Measurements from ENCODE around the gene SYCP2L.

SYCP2L gene

GRCh38 chr6:11011787-11012234, 125.0 kb downstream of the SYCP2L start:
- no peak for DNase-seq (ENCODE audit: low read depth)
- TF ChIP-seq, protein P1, sequence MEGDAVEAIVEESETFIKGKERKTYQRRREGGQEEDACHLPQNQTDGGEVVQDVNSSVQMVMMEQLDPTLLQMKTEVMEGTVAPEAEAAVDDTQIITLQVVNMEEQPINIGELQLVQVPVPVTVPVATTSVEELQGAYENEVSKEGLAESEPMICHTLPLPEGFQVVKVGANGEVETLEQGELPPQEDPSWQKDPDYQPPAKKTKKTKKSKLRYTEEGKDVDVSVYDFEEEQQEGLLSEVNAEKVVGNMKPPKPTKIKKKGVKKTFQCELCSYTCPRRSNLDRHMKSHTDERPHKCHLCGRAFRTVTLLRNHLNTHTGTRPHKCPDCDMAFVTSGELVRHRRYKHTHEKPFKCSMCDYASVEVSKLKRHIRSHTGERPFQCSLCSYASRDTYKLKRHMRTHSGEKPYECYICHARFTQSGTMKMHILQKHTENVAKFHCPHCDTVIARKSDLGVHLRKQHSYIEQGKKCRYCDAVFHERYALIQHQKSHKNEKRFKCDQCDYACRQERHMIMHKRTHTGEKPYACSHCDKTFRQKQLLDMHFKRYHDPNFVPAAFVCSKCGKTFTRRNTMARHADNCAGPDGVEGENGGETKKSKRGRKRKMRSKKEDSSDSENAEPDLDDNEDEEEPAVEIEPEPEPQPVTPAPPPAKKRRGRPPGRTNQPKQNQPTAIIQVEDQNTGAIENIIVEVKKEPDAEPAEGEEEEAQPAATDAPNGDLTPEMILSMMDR (IDR thresholded peaks at IDR 0.05; ENCODE audit: control insufficient read depth, insufficient read depth, low read depth, low read length, missing control alignments), result no peak
- H3K4me3 ChIP-seq (ENCODE audit: control insufficient read depth, low read depth, low read length), result no peak overlapping the region

DNA sequence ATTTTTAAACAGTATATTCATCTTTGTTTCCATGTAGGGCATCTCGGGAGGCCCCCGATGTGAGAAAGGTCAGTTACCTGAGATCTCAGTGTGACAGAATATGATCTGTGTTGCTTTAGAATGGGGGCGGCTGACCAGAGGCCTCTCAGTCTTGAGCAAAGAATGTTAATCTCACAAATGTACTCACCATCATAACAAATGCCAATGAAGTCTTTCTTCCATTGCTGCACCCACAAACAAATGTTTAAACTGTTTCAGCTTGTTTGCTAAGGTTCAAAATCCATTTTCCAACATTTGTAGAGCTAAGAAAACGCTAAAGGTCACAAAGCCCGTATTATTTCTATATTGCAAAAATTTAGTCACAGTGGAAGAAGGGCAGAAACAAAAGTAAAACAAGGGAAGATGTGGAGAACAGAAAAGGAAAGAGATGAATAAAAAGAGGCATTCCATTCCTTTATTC, 125.5 kb downstream of the SYCP2L start:
- TF ChIP-seq, protein P1 (IDR thresholded peaks at IDR 0.05; ENCODE audit: control insufficient read depth, insufficient read depth, low read depth, low read length, missing control alignments), result no peak
- H3K4me3 ChIP-seq (ENCODE audit: control insufficient read depth, low read depth, low read length), result no peak overlapping the region
- no peak for DNase-seq (ENCODE audit: low read depth)

DNA sequence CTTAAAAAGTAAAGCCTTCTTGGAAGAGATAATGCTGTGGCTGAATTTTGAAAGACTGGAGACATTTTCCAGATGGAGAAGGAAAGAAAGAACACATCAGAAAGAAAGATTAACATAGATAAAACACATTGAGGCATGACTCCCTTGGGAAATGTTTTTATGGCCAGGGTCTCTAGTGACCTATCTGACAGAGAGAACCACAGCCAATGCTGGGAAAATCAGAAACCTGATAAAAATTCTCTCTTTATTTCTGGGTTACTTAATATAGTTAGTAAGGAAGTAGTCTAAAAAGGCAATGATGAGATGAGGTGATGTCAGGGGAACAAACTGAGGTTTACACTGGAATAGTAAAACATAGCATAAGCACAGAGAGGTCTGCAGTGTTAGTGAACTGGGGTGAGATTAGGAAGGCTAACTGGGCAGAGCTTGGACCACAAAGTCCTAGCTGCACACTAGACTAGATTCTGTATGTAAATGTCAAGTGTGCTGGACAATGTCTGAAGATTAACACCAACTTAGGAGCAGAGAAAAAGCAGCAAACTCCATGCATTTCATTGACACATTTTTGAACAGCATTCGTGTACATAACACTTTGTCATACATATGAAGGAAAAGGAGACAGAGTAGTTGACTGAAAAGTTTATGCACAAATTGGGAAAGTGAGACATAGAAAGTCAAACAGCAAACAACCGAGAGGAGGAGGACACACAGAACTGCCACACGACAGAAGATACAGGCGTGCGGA, 126.3 kb downstream of the SYCP2L start:
- no peak overlapping the region for H3K4me3 ChIP-seq (ENCODE audit: control insufficient read depth, low read depth, low read length)
- TF ChIP-seq, protein P1 (IDR thresholded peaks at IDR 0.05; ENCODE audit: control insufficient read depth, insufficient read depth, low read depth, low read length, missing control alignments), result no peak
- no peak for DNase-seq (ENCODE audit: low read depth)

GRCh38 chr6:11013721-11014070, 126.8 kb downstream of the SYCP2L start:
- DNase-seq (ENCODE audit: low read depth), result no peak
- TF ChIP-seq, protein P1 (IDR thresholded peaks at IDR 0.05; ENCODE audit: control insufficient read depth, insufficient read depth, low read depth, low read length, missing control alignments), result no peak
- no peak overlapping the region for H3K4me3 ChIP-seq (ENCODE audit: control insufficient read depth, low read depth, low read length)

DNA sequence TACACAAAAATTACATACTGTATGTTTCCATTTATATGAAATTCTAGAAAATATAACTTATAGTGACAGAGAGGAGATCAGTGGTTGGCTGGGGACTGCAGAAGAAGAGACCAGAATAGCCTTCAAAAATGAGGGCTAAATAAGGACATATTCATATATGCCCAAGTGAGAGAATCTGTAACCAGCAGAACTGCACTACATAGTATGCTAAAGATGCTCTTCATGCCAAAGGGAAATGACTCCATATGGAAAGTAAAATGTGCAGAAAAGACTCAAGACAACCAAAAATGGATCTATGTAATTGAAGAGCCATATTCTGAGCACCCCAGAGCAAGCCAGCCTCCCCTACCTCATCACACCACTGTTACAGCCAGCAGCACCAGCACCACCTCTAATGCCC, 128.2 kb downstream of the SYCP2L start:
- TF ChIP-seq, protein P1 (IDR thresholded peaks at IDR 0.05; ENCODE audit: control insufficient read depth, insufficient read depth, low read depth, low read length, missing control alignments), result no peak
- no peak for DNase-seq (ENCODE audit: low read depth)
- H3K4me3 ChIP-seq (ENCODE audit: control insufficient read depth, low read depth, low read length), result no peak overlapping the region

GRCh38 chr6:11016452-11016851, 129.6 kb downstream of the SYCP2L start:
- DNase-seq (ENCODE audit: low read depth), result no peak
- H3K4me3 ChIP-seq (ENCODE audit: control insufficient read depth, low read depth, low read length), result no peak overlapping the region
- TF ChIP-seq, protein P1 (IDR thresholded peaks at IDR 0.05; ENCODE audit: control insufficient read depth, insufficient read depth, low read depth, low read length, missing control alignments), result no peak

Data from AG09309 (cell line).